Measurements from ENCODE around the gene PIK3CG.

DNA sequence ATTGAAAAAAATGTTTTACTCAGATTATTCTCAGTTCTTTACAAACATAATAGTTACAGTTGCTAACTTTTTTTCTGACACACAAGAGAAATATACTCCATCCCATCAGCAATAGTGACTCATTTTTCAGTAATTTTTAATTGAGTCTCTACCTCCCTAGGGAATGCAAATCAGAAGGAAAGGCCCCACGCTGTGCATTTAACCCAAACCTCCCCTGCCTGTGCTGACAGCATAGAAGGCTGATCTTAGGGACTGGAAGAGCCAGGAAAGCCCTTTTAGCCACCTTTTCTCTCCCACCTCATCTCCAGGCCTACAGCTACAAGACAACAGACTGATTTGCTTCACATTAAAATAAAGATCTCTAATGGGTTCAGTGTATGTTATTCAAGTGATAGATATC lies 24.7 kb upstream of the PIK3CG start:
- TF ChIP-seq, protein P1, sequence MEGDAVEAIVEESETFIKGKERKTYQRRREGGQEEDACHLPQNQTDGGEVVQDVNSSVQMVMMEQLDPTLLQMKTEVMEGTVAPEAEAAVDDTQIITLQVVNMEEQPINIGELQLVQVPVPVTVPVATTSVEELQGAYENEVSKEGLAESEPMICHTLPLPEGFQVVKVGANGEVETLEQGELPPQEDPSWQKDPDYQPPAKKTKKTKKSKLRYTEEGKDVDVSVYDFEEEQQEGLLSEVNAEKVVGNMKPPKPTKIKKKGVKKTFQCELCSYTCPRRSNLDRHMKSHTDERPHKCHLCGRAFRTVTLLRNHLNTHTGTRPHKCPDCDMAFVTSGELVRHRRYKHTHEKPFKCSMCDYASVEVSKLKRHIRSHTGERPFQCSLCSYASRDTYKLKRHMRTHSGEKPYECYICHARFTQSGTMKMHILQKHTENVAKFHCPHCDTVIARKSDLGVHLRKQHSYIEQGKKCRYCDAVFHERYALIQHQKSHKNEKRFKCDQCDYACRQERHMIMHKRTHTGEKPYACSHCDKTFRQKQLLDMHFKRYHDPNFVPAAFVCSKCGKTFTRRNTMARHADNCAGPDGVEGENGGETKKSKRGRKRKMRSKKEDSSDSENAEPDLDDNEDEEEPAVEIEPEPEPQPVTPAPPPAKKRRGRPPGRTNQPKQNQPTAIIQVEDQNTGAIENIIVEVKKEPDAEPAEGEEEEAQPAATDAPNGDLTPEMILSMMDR (IDR thresholded peaks at IDR 0.05 in 2 of 3, conservative IDR thresholded peaks at IDR 0.05 in 1 of 3; ENCODE audit: borderline replicate concordance in 1 of 3, insufficient read depth in 1 of 3, low read depth in 2 of 3, low read length in 2 of 3) = no peak
- TF ChIP-seq ZFX (IDR thresholded peaks at IDR 0.05) (no peak), EZH2phosphoT487 (IDR thresholded peaks at IDR 0.05; ENCODE audit: borderline replicate concordance) (no peak), POLR2AphosphoS5 (IDR thresholded peaks at IDR 0.05; ENCODE audit: low read depth, low read length) (no peak), EZH2 (IDR thresholded peaks at IDR 0.05) (no peak), POLR2A (IDR thresholded peaks at IDR 0.05; ENCODE audit: borderline replicate concordance, extremely low read depth, insufficient read depth, insufficient read length) (no peak), EGR1 (IDR thresholded peaks at IDR 0.05; ENCODE audit: low read depth) (no peak), SIN3A (IDR thresholded peaks at IDR 0.05; ENCODE audit: low read depth) (no peak), RAD21 (IDR thresholded peaks at IDR 0.05; ENCODE audit: low read depth) (no peak)

Data from HCT116 (cell line).